ENCODE data around the gene PRMT5.

- TF ChIP-seq CTCF (IDR thresholded peaks at IDR 0.05) (peak in 1 of 4 experiments; percentile 6), POLR2A (IDR thresholded peaks at IDR 0.05) (peak in 1 of 2 donors; percentile 35)
Observed at GRCh38 chr14:22886500-22887259, 42.5 kb downstream of the PRMT5 start.
